Lower lobe of right lung (tissue), 2 donors: ENCODE measurements around the gene MDM4. TPM values are rescaled to one million over a fixed set of nuclear protein-coding genes. Genes with fewer than 3 reads are reported as not detected.

Source experiments
- ATAC-seq, 2 donors: fragments of 200-7000 bp; cut with Tn5 transposase; one replicate each; pipeline ENCODE4 v1.9.1; 2020 to 2022; ENCODE audit warnings: mild to moderate bottlenecking in 2 of 2, moderate library complexity in 2 of 2
- DNase-seq: peaks from one replicate; pipeline ENCODE4 v3.0.0-alpha.2; 2020
- H3K27ac ChIP-seq: fragments of 200-600 bp; one replicate; pipeline ENCODE4 v1.8.0; 2022
- H3K27me3 ChIP-seq: fragments of 200-600 bp; one replicate; pipeline ENCODE4 v1.8.0; 2022; ENCODE audit warnings: low read depth
- H3K36me3 ChIP-seq: fragments of 200-600 bp; one replicate; pipeline ENCODE4 v1.8.0; 2022; ENCODE audit warnings: mild to moderate bottlenecking
- H3K4me1 ChIP-seq: fragments of 200-600 bp; one replicate; pipeline ENCODE4 v1.8.0; 2022
- H3K4me3 ChIP-seq: fragments of 200-600 bp; one replicate; pipeline ENCODE4 v1.8.0; 2022; ENCODE audit warnings: mild to moderate bottlenecking
- H3K9me3 ChIP-seq: fragments of 200-600 bp; one replicate; pipeline ENCODE4 v1.8.0; 2022
- CTCF ChIP-seq: fragments of 200-600 bp; IDR thresholded peaks from one replicate; pipeline ENCODE4 v1.8.0; 2022; ENCODE audit warnings: antibody characterized with exemption, mild to moderate bottlenecking
- intact Hi-C: fragments of 100-400 bp; cut with DNase I; formaldehyde crosslinking; loops from one replicate; pipeline ENCODE4 v1.11.0; 2022
- total RNA-seq: library from RNA; stranded (reverse); fragmentation: NEBNext Ultra II Directional; extraction: Animal tissue kit (Norgen Biotek cat#: 25700); gene quantifications from one replicate; pipeline ENCODE4 v1.2.1, GENCODE V29; 2021
- donor health status: DM: no; HTN: yes; CAD: no; lungs with severe emphysema.

The MDM4 gene
- total RNA-seq, 1 donor from 2014 or later = 77.9 TPM

- no peak overlapping the region for H3K27ac ChIP-seq
- H3K36me3 ChIP-seq = no peaks in the 10 kb centered on the region
- no peaks in the 10 kb centered on the region for H3K4me1 ChIP-seq
- H3K27me3 ChIP-seq = no peaks in the 10 kb centered on the region
- no peaks in the 10 kb centered on the region for H3K9me3 ChIP-seq
- intact Hi-C loops = no loop called here
- DNase-seq = no peak
- H3K4me3 ChIP-seq = no peak overlapping the region
- ATAC-seq = no peak
- TF ChIP-seq CTCF = no peak
Observed at GRCh38 chr1:204589409-204590038, 73.3 kb downstream of the MDM4 start.

GRCh38 chr1:204591473-204592090, 75.4 kb downstream of the MDM4 start:
- intact Hi-C loops = no loop called here
- DNase-seq (no peak), ATAC-seq (no peak)
- H3K27ac ChIP-seq = no peak overlapping the region
- no peak overlapping the region for H3K4me3 ChIP-seq
- no peaks in the 10 kb centered on the region for H3K36me3 ChIP-seq
- H3K9me3 ChIP-seq = no peaks in the 10 kb centered on the region
- no peaks in the 10 kb centered on the region for H3K27me3 ChIP-seq
- no peak for TF ChIP-seq CTCF
- no peaks in the 10 kb centered on the region for H3K4me1 ChIP-seq

- no peaks in the 10 kb centered on the region for H3K27me3 ChIP-seq
- ATAC-seq (no peak), DNase-seq (no peak)
- no peak overlapping the region for H3K27ac ChIP-seq
- intact Hi-C loops = no loop called here
- no peaks in the 10 kb centered on the region for H3K36me3 ChIP-seq
- TF ChIP-seq CTCF = no peak
- no peak overlapping the region for H3K4me3 ChIP-seq
- H3K9me3 ChIP-seq = no peaks in the 10 kb centered on the region
- no peaks in the 10 kb centered on the region for H3K4me1 ChIP-seq
Observed at GRCh38 chr1:204592246-204592948, 76.2 kb downstream of the MDM4 start.

GRCh38 chr1:204598319-204598969, 82.2 kb downstream of the MDM4 start:
- ATAC-seq = no peak
- DNase-seq = no peak
- no peak overlapping the region for H3K27ac ChIP-seq
- no peaks in the 10 kb centered on the region for H3K27me3 ChIP-seq
- no peak overlapping the region for H3K4me3 ChIP-seq
- no peaks in the 10 kb centered on the region for H3K36me3 ChIP-seq
- TF ChIP-seq CTCF = no peak
- intact Hi-C loops = no loop called here
- no peaks in the 10 kb centered on the region for H3K4me1 ChIP-seq
- H3K9me3 ChIP-seq = no peaks in the 10 kb centered on the region

GRCh38 chr1:204599098-204599497, 82.9 kb downstream of the MDM4 start:
- DNase-seq = no peak
- Histone ChIP-seq H3K27ac (no peak overlapping the region), H3K4me3 (no peak overlapping the region), H3K27me3 (no peaks in the 10 kb centered on the region), H3K36me3 (no peaks in the 10 kb centered on the region), H3K4me1 (no peaks in the 10 kb centered on the region), H3K9me3 (no peaks in the 10 kb centered on the region)
- no peak for ATAC-seq
- no peak for TF ChIP-seq CTCF
- intact Hi-C loops = no loop called here
